Gastroesophageal sphincter (tissue), 4 donors: Measurements from ENCODE around the gene POU2AF2. TPM values are rescaled to one million over a fixed set of nuclear protein-coding genes. Genes with fewer than 3 reads are reported as not detected.
A peak's percentile ranks its signal among the peaks of the same experiment; 100 is the strongest.

ENCODE experiments used
- ATAC-seq: fragments of 150-250 bp; one replicate; pipeline ENCODE4 v1.9.1; 2016; ENCODE audit warnings: mild to moderate bottlenecking, moderate library complexity
- H3K27ac ChIP-seq, 4 donors: fragments of 200-600 bp; sonication (generic) in 3 of 4; 1 replicate in 3 of 4; 2 replicates in 1 of 4; pipeline ENCODE4 v1.5.1; 2016 to 2019
- H3K27me3 ChIP-seq: fragments of 200-600 bp; sonication (generic); one replicate; pipeline ENCODE4 v1.5.1; 2019
- H3K36me3 ChIP-seq, 2 donors: fragments of 200-600 bp; sonication (generic); one replicate each; pipeline ENCODE4 v1.5.1; 2019; ENCODE audit warnings: control low read depth in 1 of 2
- H3K4me1 ChIP-seq, 3 donors: fragments of 200-600 bp; sonication (generic); 1 replicate in 2 of 3; 2 replicates in 1 of 3; pipeline ENCODE4 v1.5.1; 2016 to 2019; ENCODE audit warnings: control low read depth in 2 of 3
- H3K4me3 ChIP-seq, 2 donors: fragments of 200-600 bp; sonication (generic); one replicate each; pipeline ENCODE4 v1.5.1; 2019; ENCODE audit warnings: mild to moderate bottlenecking in 1 of 2, moderate library complexity in 1 of 2
- H3K9me3 ChIP-seq, 3 donors: fragments of 200-600 bp; sonication (generic); one replicate each; pipeline ENCODE4 v1.5.1; 2017 to 2019; ENCODE audit warnings: control low read depth in 2 of 3
- EP300 ChIP-seq: sonication (generic); formaldehyde crosslinking; IDR thresholded peaks from one replicate; pipeline ENCODE4 v1.6.1; 2017; ENCODE audit warnings: antibody characterized with exemption, mild to moderate bottlenecking
- POLR2A ChIP-seq, 2 donors: fragments of 450-650 bp; IDR thresholded peaks; one replicate each; pipeline ENCODE4 v1.6.1; 2017; ENCODE audit warnings: antibody characterized with exemption in 2 of 2, mild to moderate bottlenecking in 2 of 2, moderate library complexity in 1 of 2
- POLR2AphosphoS5 ChIP-seq: sonication (generic); formaldehyde crosslinking; IDR thresholded peaks from one replicate; pipeline ENCODE4 v1.6.1; 2017; ENCODE audit warnings: antibody characterized with exemption
- WGBS, 2 donors: methylation state at CpG; one replicate each; pipeline ENCODE4 v1.1.5; 2018; ENCODE audit warnings: low coverage in 1 of 2; 5-methylcytosine and 5-hydroxymethylcytosine counted together
- total RNA-seq, 4 donors: library from RNA; depleted of rRNA; stranded (reverse); fragments of >200 nt; gene quantifications; one replicate each; pipeline ENCODE4 v1.1.0, GENCODE V29; 2016
- TF ChIP-seq, protein P1 (sequence below), 4 experiments: fragments of 200-600 bp in 2 of 4; fragments of 450-650 bp in 2 of 4; sonication (generic) in 1 of 4; IDR thresholded peaks; one replicate each; pipeline ENCODE4 v1.5.1; 2017 to 2019; ENCODE audit warnings: antibody characterized with exemption in 4 of 4, mild to moderate bottlenecking in 2 of 4, moderate library complexity in 2 of 4

The POU2AF2 gene
- total RNA-seq, 4 donors from 2014 or later, result 0.59 to 0.81 TPM; not detected in 2

DNA sequence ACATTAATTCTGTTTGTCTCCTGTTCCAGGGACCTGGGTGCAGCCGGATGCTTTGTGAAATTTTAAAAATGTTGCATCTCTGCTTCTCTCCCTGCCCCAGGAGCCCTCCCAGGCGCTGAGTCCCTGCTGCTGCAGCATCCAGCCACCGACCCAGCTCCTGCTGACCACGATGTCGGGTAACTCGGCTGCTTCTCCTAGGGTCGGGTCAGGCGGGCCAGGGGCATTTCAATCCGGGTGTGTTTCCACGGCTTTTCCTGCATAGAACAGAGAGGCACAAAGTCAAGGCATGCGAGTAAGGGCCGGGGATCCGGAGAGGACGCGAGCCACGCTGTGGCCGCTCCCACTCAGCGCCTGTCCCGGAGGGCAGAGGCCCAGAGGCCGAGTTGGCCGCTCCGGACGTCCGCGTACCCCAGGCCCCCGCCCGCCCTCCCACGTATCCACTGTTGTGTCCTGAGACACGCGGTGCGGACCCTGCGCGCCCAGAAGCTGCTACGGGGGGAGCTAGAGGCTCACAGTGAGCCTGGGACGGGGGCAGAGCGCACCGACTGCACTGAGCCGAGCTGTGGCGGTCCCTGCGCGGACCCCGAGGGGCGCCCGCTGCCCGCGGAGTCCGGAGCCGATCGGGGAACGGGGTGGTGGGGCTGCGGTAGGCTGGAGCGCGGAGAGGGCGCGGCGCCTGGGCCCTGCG, 53.0 kb downstream of the POU2AF2 start, which contains the start of gene POU2AF3:
POU2AF3 (plus strand) TSS at position 134 of the 688 bp plus-strand sequence; CDS start at position 170, 36 bp downstream.
- peak; percentile 50 for ATAC-seq

DNA sequence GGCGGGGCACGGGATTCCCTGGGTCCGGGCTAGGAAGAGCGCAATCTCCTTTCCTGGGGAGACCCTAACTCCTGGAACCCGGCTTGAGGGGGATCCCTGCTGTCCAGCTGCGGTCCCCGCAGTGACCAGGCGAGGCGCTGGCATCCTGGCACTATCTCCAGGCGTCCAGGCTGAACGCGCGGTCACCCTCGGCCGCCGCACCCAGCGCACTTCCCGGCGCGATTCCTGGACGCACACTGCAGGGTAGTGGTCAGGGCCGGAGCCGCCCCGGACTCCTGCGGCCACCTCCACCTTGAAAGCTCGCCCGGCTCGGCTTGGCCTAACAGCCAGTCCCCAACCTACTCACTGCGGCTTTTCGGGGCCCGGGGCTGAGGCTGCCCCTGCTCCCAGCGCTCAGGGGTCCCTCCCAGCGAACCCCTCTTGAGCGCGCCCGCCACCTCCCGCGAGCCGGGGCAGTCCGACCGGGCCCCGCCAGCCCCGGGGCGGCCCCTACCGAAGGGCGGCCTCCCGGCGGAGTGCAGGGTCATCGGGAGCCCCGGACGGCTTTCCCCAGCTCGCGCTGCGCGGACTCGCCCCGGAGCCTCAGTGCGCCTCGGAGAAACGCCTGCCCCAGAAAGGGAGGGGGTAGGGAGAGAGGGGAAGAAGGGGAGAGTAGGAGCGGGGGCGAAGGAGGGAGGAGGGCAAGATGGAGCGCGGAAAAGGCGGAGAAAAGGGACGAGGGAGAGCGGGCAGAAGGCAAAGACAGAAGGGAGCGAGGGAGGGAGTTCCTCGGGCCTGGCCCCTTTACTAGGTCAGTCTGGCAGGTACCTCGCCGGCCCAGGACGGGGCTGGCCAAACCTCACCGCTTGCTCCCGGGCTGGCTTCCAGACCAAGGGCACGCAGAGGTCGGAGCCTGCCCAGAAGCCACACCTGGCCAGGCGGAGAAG, 53.8 kb downstream of the POU2AF2 start:
- Histone ChIP-seq H3K4me1 (peaks cover 0 to 58% (median 15%) of the 10 kb centered on the region in 3 donors), H3K4me3 (peak overlapping the region; percentile 80 to 91), H3K36me3 (no peaks in the 10 kb centered on the region), H3K27me3 (no peaks in the 10 kb centered on the region), H3K9me3 (no peaks in the 10 kb centered on the region), H3K27ac (peak overlapping the region; percentile 77 to 93 (median 87))
- TF ChIP-seq POLR2A (IDR thresholded peaks at IDR 0.05) (peak in 1 of 2 donors; percentile 24), POLR2AphosphoS5 (peak; percentile 46), EP300 (no peak)
- TF ChIP-seq, protein P1, sequence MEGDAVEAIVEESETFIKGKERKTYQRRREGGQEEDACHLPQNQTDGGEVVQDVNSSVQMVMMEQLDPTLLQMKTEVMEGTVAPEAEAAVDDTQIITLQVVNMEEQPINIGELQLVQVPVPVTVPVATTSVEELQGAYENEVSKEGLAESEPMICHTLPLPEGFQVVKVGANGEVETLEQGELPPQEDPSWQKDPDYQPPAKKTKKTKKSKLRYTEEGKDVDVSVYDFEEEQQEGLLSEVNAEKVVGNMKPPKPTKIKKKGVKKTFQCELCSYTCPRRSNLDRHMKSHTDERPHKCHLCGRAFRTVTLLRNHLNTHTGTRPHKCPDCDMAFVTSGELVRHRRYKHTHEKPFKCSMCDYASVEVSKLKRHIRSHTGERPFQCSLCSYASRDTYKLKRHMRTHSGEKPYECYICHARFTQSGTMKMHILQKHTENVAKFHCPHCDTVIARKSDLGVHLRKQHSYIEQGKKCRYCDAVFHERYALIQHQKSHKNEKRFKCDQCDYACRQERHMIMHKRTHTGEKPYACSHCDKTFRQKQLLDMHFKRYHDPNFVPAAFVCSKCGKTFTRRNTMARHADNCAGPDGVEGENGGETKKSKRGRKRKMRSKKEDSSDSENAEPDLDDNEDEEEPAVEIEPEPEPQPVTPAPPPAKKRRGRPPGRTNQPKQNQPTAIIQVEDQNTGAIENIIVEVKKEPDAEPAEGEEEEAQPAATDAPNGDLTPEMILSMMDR (IDR thresholded peaks at IDR 0.05), result peak; percentile 41 to 74 (median 70)
- WGBS, 2 donors, result 0 to 3% methylated on average over 1 to 16 of the region's 77 CpGs
- ATAC-seq, result peak; percentile 83

More for the DNA sequence above, 53.0 kb downstream of the POU2AF2 start, which contains the start of gene POU2AF3:
- no peaks in the 10 kb centered on the region for H3K9me3 ChIP-seq
- H3K4me3 ChIP-seq, result peak within 1 kb of the TSS; percentile 80 to 91
- H3K27me3 ChIP-seq, result no peaks in the 10 kb centered on the region
- peak within 1 kb of the TSS; percentile 77 to 93 (median 87) for H3K27ac ChIP-seq
- TF ChIP-seq POLR2AphosphoS5, result no peak
- no peak for TF ChIP-seq POLR2A (IDR thresholded peaks at IDR 0.05)
- TF ChIP-seq, protein P1 (IDR thresholded peaks at IDR 0.05), result no peak
- TF ChIP-seq EP300, result no peak
- WGBS, 2 donors, result 29 to 31% methylated on average over 1 to 4 of the region's 57 CpGs
- H3K4me1 ChIP-seq, result peaks cover 0 to 55% (median 15%) of the 10 kb centered on the region in 3 donors
- no peaks in the 10 kb centered on the region for H3K36me3 ChIP-seq

DNA sequence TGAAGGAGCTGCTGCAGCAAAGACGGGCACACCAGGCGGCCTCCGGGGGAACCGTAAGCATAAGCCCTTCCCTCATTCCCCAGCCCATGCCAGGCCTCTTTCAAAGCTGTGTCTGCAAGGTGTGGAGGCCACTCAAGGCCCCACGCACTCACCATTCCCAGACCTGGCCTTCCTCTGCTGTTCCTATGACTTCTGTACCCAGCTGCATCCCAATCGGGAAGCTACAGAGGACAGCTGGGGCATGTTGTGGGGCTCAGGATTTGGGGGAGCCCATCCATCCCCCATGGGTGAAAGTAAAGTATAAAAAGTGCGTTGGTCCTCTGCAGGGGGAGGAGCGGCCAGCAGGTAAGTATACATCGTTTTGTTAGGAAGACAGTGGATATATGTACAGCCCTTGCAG, 55.0 kb downstream of the POU2AF2 start:
- WGBS, 2 donors, result 90 to 100% methylated on average over 3 to 9 of the region's 9 CpGs
- H3K4me3 ChIP-seq, result no peak overlapping the region
- H3K27ac ChIP-seq, result peak overlapping the region in 1 of 4 donors; percentile 93
- H3K27me3 ChIP-seq, result no peaks in the 10 kb centered on the region
- no peaks in the 10 kb centered on the region for H3K36me3 ChIP-seq
- H3K9me3 ChIP-seq, result no peaks in the 10 kb centered on the region
- TF ChIP-seq POLR2AphosphoS5 (no peak), EP300 (no peak), POLR2A (IDR thresholded peaks at IDR 0.05) (no peak)
- TF ChIP-seq, protein P1 (IDR thresholded peaks at IDR 0.05), result no peak
- ATAC-seq, result no peak
- peaks cover 0 to 58% (median 15%) of the 10 kb centered on the region in 3 donors for H3K4me1 ChIP-seq

DNA sequence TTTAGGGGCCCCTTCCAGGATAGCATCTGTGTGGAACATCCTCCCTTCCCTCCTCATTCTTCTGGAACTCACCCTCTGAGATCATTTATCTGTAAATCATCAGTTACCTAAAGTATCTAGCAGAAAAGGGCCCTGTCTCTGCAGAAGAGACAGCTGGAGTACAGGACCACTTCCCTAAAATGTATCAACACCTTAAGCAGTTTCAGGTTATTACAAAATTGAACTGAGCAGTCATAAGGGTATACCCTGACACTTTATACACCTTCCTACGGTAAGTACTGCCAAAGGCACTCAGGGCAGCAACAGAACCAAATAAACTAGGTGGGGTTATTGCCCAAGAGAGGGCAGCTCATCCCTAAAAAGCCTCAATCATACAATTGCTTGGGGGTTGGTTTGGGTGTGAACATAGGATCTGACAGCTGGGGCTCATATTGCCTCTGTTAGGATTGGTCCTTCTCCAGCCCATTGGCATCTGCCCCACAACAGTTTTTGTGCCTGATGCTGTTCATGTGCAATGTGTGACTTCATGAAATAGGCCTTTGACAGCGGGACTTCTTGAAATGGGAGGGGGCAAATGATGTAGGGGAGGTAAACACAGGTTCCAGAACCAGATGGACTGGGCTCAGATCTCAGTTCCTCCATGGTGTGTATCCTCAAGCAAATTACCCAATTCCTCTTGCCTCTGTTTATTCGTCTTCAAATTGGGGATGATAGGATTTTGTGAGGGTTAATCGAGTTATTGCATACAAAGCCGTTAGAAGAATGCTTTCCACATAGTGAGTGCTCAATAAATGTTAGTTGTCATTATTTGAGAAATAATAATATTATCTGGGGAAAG, 55.7 kb downstream of the POU2AF2 start:
- H3K27ac ChIP-seq, result no peak overlapping the region
- no peaks in the 10 kb centered on the region for H3K9me3 ChIP-seq
- no peak for ATAC-seq
- no peak overlapping the region for H3K4me3 ChIP-seq
- peaks cover 0 to 58% (median 15%) of the 10 kb centered on the region in 3 donors for H3K4me1 ChIP-seq
- TF ChIP-seq, protein P1 (IDR thresholded peaks at IDR 0.05), result no peak
- TF ChIP-seq POLR2AphosphoS5 (no peak), POLR2A (IDR thresholded peaks at IDR 0.05) (no peak), EP300 (no peak)
- no peaks in the 10 kb centered on the region for H3K27me3 ChIP-seq
- no peaks in the 10 kb centered on the region for H3K36me3 ChIP-seq
- WGBS, 2 donors, result 82 to 100% methylated on average over 2 to 3 of the region's 5 CpGs
